Measurements from ENCODE around the gene CHMP5.
A peak's percentile ranks its signal among the peaks of the same experiment; 100 is the strongest.
"Not testable (repeated sequence)": the region's sequence is repeated elsewhere in the genome, so short reads cannot be mapped to it uniquely, and the experiment has no call there.

CHMP5 gene

DNA sequence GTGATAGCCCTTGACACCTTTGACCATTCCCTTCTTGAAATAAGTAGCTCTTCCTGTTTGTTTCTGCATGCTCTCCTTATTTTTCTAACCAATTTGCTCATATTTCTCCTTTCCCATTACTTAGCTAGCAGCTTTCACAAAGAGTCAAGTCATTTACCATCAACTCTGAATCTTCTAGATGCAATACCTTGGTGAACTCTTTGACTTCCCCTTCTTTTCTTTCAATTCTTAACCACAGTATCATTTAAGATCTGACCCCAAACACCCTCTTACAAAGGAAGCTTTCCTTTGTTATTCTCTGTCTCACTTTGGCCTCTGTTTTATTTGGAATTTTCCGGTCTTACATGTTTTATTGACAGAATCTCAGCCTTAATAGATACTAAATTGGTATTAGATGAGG lies 39.5 kb downstream of the CHMP5 start:
- no peak overlapping the region for H3K4me3 ChIP-seq (ENCODE audit: control insufficient read depth, low read depth, low read length)
- TF ChIP-seq, protein P1, sequence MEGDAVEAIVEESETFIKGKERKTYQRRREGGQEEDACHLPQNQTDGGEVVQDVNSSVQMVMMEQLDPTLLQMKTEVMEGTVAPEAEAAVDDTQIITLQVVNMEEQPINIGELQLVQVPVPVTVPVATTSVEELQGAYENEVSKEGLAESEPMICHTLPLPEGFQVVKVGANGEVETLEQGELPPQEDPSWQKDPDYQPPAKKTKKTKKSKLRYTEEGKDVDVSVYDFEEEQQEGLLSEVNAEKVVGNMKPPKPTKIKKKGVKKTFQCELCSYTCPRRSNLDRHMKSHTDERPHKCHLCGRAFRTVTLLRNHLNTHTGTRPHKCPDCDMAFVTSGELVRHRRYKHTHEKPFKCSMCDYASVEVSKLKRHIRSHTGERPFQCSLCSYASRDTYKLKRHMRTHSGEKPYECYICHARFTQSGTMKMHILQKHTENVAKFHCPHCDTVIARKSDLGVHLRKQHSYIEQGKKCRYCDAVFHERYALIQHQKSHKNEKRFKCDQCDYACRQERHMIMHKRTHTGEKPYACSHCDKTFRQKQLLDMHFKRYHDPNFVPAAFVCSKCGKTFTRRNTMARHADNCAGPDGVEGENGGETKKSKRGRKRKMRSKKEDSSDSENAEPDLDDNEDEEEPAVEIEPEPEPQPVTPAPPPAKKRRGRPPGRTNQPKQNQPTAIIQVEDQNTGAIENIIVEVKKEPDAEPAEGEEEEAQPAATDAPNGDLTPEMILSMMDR (conservative IDR thresholded peaks at IDR 0.05; ENCODE audit: control insufficient read depth, insufficient read depth, low read depth, low read length): no peak
- no peak for DNase-seq (ENCODE audit: low read depth)

DNA sequence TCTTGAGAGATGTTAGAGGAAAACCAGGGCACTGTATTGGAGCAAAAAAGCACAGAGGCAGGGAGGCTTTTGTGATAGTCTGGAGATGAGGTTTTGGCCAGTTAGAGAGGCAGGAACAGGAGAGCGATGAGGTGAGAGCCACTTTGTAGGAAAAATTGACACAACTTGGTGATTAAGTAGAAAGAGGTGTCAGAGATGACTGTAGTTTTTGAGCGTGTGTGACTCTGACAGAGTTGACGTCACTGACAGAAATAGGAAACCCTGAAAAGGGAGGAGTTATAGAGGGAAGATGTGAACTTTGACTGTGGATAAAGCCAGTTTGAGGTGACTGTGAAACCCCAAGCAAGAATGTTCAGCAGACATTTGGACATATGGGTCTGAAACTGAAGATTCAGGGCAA lies 41.2 kb downstream of the CHMP5 start:
- peak; percentile 42 for DNase-seq (ENCODE audit: low read depth)
- TF ChIP-seq, protein P1 (conservative IDR thresholded peaks at IDR 0.05; ENCODE audit: control insufficient read depth, insufficient read depth, low read depth, low read length): no peak
- no peak overlapping the region for H3K4me3 ChIP-seq (ENCODE audit: control insufficient read depth, low read depth, low read length)

DNA sequence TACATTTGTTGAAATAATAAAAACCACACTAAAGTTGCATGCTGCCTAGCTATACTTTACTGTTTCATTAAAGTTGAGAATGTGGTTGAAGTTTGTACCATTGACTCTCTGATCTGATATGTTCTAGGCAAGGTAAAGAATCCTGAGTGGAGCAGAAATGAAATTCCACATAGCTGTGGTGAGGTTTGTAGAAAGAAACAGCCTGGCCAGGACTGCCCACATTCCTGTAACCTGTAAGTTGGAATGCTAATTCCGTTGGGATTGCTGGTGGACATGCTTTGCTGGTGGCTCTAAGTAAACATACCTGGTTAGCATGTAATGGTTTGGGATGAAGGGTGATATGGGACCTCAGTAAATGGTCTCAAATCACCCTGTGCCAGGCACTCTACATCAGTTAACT lies 42.2 kb downstream of the CHMP5 start:
- no peak overlapping the region for H3K4me3 ChIP-seq (ENCODE audit: control insufficient read depth, low read depth, low read length)
- no peak for DNase-seq (ENCODE audit: low read depth)

DNA sequence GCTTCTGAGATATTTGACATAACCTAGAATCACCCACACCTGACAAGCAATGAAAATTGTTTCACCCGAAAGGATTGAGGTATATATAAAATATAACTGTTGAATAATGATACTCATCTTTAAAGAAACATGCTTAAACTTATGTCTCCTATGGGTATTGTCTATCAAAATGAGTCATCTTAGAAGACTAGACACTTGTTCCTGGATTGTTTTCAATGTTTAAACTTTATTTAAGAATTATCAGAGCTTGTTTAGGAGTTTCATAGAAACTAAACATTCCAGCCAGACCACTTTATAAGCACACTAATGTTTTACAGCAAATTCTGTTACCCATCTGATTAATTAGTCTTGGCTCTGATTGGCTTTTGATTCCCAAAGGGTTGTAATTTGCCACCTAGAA lies 45.1 kb downstream of the CHMP5 start:
- DNase-seq (ENCODE audit: low read depth): no peak
- H3K4me3 ChIP-seq (ENCODE audit: control insufficient read depth, low read depth, low read length): no peak overlapping the region
- TF ChIP-seq, protein P1 (conservative IDR thresholded peaks at IDR 0.05; ENCODE audit: control insufficient read depth, insufficient read depth, low read depth, low read length): no peak

More for the DNA sequence above, 42.2 kb downstream of the CHMP5 start:
- TF ChIP-seq, protein P1 (conservative IDR thresholded peaks at IDR 0.05; ENCODE audit: control insufficient read depth, insufficient read depth, low read depth, low read length): no peak

DNA sequence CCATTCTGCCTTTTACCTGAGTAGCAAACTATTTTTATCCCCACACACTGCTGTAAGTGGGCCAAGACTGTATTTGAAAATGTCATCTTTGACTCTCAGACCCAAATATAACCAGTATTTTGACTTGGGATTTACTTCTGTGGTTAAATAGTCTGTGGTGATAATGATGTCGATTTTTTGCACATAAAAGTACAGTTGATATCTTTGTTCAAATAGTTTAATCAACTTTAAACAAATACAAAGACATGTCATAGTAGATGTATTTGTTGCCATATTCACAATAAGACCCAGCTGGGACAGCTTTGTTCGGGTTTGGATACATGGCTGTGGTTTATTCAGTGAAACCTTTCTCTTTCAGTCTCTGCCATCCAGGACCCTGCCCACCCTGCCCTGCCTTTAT lies 45.9 kb downstream of the CHMP5 start:
- no peak overlapping the region for H3K4me3 ChIP-seq (ENCODE audit: control insufficient read depth, low read depth, low read length)
- TF ChIP-seq, protein P1 (conservative IDR thresholded peaks at IDR 0.05; ENCODE audit: control insufficient read depth, insufficient read depth, low read depth, low read length): no peak

DNA sequence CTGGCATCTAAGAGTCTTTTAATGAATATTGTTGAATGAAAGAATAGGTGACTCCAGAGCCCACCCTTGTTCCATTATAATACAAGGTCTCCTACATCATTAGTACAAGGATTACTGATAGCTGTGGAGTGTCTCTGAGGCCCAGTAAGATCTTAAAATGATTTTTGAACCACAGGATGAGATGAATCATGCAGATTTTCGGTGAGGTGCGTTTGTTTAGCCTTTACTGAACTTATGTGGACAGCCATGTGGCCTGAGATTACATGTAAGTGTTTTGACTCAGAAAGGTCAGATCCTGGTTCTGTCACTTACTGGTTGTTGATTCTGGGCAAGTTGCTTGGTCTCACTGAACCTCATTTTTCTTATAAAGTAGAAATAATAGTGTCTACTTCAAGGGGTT lies 47.1 kb downstream of the CHMP5 start:
- peak; percentile 41 for DNase-seq (ENCODE audit: low read depth)
- TF ChIP-seq, protein P1 (conservative IDR thresholded peaks at IDR 0.05; ENCODE audit: control insufficient read depth, insufficient read depth, low read depth, low read length): no peak
- no peak overlapping the region for H3K4me3 ChIP-seq (ENCODE audit: control insufficient read depth, low read depth, low read length)

More for the DNA sequence above, 45.9 kb downstream of the CHMP5 start:
- DNase-seq (ENCODE audit: low read depth): no peak

DNA sequence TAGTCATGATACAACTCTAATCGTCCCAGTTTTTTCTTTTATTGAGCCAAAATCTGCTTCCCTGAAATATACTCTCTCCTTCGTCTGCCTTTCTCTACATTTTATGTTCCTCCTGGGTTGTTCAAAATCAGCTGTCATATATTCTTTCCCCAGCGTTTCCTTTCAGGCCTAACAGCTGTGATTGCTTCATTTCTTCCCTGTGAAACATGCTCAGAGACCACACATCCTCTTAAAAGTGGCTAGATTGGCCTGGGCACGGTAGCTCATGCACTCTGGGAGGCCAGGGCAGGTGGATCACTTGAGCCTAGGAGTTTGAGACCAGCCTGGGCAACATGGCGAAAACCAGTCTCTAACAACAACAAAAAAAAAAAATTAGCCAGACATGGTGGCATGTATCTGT lies 50.5 kb downstream of the CHMP5 start:
- no peak overlapping the region for H3K4me3 ChIP-seq (ENCODE audit: control insufficient read depth, low read depth, low read length)
- TF ChIP-seq, protein P1 (conservative IDR thresholded peaks at IDR 0.05; ENCODE audit: control insufficient read depth, insufficient read depth, low read depth, low read length): no peak
- no peak for DNase-seq (ENCODE audit: low read depth)

DNA sequence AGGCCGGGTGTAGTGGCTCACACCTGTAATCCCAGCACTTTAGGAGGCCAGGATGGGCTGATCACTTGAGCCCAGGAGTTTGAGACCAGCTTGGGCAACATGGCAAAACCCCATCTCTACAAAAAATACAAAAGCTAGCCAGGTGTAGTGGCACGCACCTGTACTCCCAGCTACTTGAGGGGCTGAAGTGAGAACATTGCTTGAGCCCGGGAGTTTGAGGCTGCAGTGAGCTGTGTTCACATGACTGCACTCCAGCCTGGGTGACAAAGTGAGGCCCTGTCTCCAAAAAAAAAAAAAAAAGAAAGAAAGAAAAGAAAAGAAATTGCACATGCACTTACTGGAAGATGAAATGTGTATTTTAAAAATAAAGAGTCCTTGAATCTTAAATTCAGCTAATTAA lies 52.3 kb downstream of the CHMP5 start:
- not testable (repeated sequence) for H3K4me3 ChIP-seq (ENCODE audit: control insufficient read depth, low read depth, low read length); DNase-seq (ENCODE audit: low read depth)
